IPS-15b (cell line): ENCODE data around the gene RIC3.

Experiments
- H3K27me3 ChIP-seq: one replicate; pipeline ENCODE4 v1.6.1; 2013; ENCODE audit warnings: low read length; ENCODE audit not compliant: control insufficient read depth, insufficient read depth
- H3K36me3 ChIP-seq: one replicate; pipeline ENCODE4 v1.6.1; 2013; ENCODE audit warnings: low read length; ENCODE audit not compliant: control insufficient read depth, insufficient read depth
- H3K4me1 ChIP-seq: one replicate; pipeline ENCODE4 v1.6.1; 2013; ENCODE audit warnings: mild to moderate bottlenecking, low read length; ENCODE audit not compliant: control insufficient read depth, insufficient read depth
- H3K4me3 ChIP-seq: one replicate; pipeline ENCODE4 v1.5.1; 2013; ENCODE audit warnings: low read depth, low read length
- H3K9ac ChIP-seq: one replicate; pipeline ENCODE4 v1.6.1; 2013; ENCODE audit warnings: low read depth, mild to moderate bottlenecking, low read length
- H3K9me3 ChIP-seq: one replicate; pipeline ENCODE4 v1.6.1; 2013; ENCODE audit warnings: mild to moderate bottlenecking, low read length; ENCODE audit not compliant: control insufficient read depth, insufficient read depth

The RIC3 gene

DNA sequence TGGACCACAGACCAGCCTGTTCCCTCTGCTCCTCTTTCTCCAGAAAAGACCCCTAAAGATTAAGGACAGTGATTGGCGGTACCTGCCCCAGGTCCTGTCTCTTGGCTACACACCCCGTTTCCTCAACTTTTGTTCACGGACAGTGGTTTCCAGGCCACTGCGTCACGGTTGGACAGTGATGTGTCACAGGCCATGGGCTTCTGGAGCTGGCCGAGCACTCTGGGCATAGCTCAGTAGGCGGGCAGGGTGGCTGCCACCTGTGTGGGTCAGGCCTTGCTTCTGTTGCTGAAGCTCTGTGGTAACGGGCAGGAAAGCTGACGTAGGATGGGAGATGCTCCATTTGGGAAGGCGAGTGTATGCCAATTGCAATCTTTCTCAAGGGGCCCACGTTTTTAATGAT, 74.2 kb downstream of the RIC3 start:
- Histone ChIP-seq H3K9ac (no peak overlapping the region), H3K9me3 (no peaks in the 10 kb centered on the region), H3K27me3 (no peaks in the 10 kb centered on the region), H3K4me1 (no peaks in the 10 kb centered on the region), H3K4me3 (no peak overlapping the region), H3K36me3 (peaks cover 17% of the 10 kb centered on the region)

- H3K4me3 ChIP-seq = no peak overlapping the region
- peaks cover 17% of the 10 kb centered on the region for H3K36me3 ChIP-seq
- H3K9me3 ChIP-seq = no peaks in the 10 kb centered on the region
- no peaks in the 10 kb centered on the region for H3K4me1 ChIP-seq
- H3K9ac ChIP-seq = no peak overlapping the region
- no peaks in the 10 kb centered on the region for H3K27me3 ChIP-seq
These were observed 74.8 kb downstream of the RIC3 start for GRCh38 chr11:8093931-8094575.

DNA sequence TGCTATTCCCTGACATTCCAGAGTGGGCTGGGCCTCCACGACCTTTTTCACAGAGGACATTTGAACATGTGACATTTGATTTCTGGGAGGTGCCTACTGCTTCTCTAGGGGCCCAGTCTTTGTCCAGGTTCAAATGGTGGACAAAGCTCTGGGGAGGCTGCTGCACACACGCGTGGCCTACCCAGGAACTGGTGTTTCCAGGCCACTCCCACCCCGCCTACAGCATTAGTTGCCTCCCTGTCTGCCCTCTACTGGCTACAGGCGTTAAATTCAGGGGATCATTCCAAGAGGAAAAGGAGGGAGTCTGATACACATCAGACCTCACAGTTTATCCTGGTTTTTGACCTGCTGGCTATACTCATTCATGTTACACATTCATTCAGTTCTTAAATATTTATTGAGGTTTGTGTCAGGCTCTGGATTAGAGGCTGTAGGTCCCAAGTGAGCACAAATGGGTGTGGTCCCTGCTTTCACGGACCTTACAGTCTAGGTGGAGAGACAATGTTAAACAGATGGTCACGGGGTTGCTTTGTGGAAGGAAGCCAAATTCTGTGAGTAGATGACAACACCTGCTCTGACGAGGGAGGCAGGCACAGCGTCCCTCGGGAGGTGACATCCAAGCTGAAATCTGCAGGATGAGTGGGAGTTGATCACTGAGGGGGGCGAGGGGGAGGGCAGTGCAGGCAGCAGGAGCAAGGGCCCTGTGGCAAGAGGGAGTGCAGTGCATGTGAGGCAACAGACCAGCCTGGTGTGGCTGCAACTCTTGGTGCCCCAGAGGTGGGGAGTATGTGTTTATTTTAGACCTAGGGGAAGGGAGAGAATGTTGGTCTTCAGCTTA, 76.0 kb downstream of the RIC3 start:
- no peaks in the 10 kb centered on the region for H3K9me3 ChIP-seq
- H3K4me1 ChIP-seq = no peaks in the 10 kb centered on the region
- no peak overlapping the region for H3K4me3 ChIP-seq
- H3K9ac ChIP-seq = no peak overlapping the region
- H3K27me3 ChIP-seq = no peaks in the 10 kb centered on the region
- peaks cover 12% of the 10 kb centered on the region for H3K36me3 ChIP-seq

DNA sequence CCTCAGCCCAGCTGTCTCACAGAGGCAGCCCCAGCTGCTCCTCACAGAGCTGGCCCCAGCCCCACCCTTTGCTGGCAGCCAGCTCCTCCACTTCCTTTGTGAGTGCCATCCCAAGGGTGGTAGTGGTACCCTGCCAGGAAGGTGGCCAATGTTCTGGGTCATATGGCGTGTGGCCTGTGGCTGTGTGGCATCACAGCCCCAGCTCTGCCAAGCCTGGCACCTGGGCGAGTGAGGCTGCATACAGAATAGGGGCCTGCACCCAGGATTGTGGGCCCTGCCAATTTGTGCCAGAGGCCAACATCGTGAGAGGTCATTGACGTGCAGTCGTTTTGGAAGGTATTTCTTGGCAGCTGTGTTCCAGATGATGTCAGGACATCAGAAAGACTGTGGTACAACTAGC, 77.1 kb downstream of the RIC3 start:
- Histone ChIP-seq H3K27me3 (no peaks in the 10 kb centered on the region), H3K4me3 (no peak overlapping the region), H3K9me3 (no peaks in the 10 kb centered on the region), H3K36me3 (peaks cover 4% of the 10 kb centered on the region), H3K9ac (no peak overlapping the region), H3K4me1 (no peaks in the 10 kb centered on the region)

DNA sequence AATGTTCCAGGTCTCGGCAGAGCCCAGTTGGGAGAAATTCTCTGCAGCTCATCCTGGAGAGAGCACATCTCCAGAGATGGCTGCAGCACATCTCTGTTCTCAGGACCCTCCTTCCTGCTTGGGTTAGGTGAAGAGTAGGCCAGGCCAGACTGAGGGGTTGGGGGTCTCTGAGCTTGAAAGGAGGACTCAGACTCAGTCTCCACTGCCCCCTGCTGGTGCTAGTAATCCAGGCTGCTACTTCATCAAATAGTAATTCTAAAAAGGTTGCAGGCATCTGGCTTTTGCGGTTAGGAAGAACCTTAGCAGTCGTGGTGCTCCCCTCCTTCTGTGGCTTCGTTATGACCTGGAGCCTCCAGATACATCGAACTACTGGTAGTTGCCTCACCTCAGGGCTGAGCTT, 78.1 kb downstream of the RIC3 start:
- H3K4me1 ChIP-seq = no peaks in the 10 kb centered on the region
- H3K9me3 ChIP-seq = no peaks in the 10 kb centered on the region
- H3K4me3 ChIP-seq = no peak overlapping the region
- H3K36me3 ChIP-seq = peaks cover 2% of the 10 kb centered on the region
- no peak overlapping the region for H3K9ac ChIP-seq
- no peaks in the 10 kb centered on the region for H3K27me3 ChIP-seq

GRCh38 chr11:8089791-8090510, 78.9 kb downstream of the RIC3 start:
- Histone ChIP-seq H3K27me3 (no peaks in the 10 kb centered on the region), H3K9me3 (no peaks in the 10 kb centered on the region), H3K36me3 (peaks cover 2% of the 10 kb centered on the region), H3K4me3 (no peak overlapping the region), H3K9ac (no peak overlapping the region), H3K4me1 (no peaks in the 10 kb centered on the region)

- Histone ChIP-seq H3K36me3 (no peaks in the 10 kb centered on the region), H3K9ac (no peak overlapping the region), H3K9me3 (no peaks in the 10 kb centered on the region), H3K4me3 (no peak overlapping the region), H3K27me3 (no peaks in the 10 kb centered on the region), H3K4me1 (peaks cover 4% of the 10 kb centered on the region)
These were observed 81.1 kb downstream of the RIC3 start for GRCh38 chr11:8087756-8088155.

GRCh38 chr11:8087185-8087584, 81.6 kb downstream of the RIC3 start:
- Histone ChIP-seq H3K4me1 (peaks cover 4% of the 10 kb centered on the region), H3K27me3 (peaks cover 2% of the 10 kb centered on the region), H3K9me3 (no peaks in the 10 kb centered on the region), H3K9ac (no peak overlapping the region), H3K36me3 (no peaks in the 10 kb centered on the region), H3K4me3 (no peak overlapping the region)

DNA sequence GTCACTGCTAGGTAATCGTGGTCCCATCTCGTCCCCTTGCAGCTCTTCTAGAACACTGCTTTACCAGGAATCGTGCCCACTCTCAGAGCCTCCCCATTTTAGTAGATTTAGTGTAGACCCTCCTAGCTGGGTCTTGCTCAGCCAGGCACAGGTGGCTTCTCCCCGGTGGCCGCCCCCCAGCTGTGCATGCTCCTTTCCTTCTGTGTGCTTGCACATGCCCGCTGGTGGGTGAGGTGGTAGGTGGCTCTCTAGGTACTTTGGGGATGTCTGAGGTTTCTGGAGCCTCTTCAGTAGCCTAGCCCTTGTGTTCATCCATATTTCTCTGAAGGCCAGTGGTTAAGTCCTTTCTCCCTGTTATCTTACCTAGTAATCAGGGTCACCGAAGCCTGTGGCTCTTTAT, 82.3 kb downstream of the RIC3 start:
- Histone ChIP-seq H3K9me3 (no peaks in the 10 kb centered on the region), H3K9ac (no peak overlapping the region), H3K4me1 (peaks cover 4% of the 10 kb centered on the region), H3K36me3 (no peaks in the 10 kb centered on the region), H3K27me3 (peaks cover 8% of the 10 kb centered on the region), H3K4me3 (no peak overlapping the region)

DNA sequence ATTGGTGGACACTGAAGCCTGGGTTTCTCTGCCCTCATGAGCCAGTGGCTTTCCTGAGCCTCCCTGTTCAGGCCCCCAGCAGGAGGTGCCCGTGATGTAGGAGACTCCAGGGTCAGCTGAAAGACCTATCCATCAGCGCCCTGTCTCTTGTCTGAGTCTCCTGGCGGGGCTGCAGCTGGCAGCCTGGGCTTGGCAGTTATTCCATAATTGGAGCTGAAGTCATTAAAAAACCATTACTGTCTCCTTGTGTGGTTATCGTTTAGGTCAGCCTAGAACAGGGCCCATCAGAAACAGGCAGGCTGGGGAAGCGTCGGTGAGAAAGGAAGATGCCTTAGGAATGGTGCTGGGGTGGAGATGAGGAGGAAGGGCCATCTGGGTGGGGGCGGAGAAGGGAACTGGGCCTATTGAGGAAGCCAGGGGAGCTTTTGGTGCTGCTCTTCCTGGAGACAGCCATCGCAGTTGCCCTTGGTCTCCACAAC, 82.8 kb downstream of the RIC3 start:
- Histone ChIP-seq H3K9ac (no peak overlapping the region), H3K36me3 (no peaks in the 10 kb centered on the region), H3K9me3 (no peaks in the 10 kb centered on the region), H3K27me3 (peaks cover 9% of the 10 kb centered on the region), H3K4me3 (no peak overlapping the region), H3K4me1 (peaks cover 4% of the 10 kb centered on the region)

GRCh38 chr11:8085011-8085645, 83.7 kb downstream of the RIC3 start:
- H3K4me1 ChIP-seq = peaks cover 7% of the 10 kb centered on the region
- no peaks in the 10 kb centered on the region for H3K36me3 ChIP-seq
- H3K9ac ChIP-seq = no peak overlapping the region
- H3K9me3 ChIP-seq = no peaks in the 10 kb centered on the region
- peaks cover 14% of the 10 kb centered on the region for H3K27me3 ChIP-seq
- no peak overlapping the region for H3K4me3 ChIP-seq
